ENCODE measurements around the gene ENOPH1. TPM values are rescaled to one million over a fixed set of nuclear protein-coding genes. Genes with fewer than 3 reads are reported as not detected.
A peak's percentile ranks its signal among the peaks of the same experiment; 100 is the strongest.

The ENOPH1 gene
- total and polyA plus RNA-seq, 2 of the 13 experiments (the other 11 are each of a cell fraction or from before 2014, with no cell fraction given): 15.5 to 64.3 TPM

DNA sequence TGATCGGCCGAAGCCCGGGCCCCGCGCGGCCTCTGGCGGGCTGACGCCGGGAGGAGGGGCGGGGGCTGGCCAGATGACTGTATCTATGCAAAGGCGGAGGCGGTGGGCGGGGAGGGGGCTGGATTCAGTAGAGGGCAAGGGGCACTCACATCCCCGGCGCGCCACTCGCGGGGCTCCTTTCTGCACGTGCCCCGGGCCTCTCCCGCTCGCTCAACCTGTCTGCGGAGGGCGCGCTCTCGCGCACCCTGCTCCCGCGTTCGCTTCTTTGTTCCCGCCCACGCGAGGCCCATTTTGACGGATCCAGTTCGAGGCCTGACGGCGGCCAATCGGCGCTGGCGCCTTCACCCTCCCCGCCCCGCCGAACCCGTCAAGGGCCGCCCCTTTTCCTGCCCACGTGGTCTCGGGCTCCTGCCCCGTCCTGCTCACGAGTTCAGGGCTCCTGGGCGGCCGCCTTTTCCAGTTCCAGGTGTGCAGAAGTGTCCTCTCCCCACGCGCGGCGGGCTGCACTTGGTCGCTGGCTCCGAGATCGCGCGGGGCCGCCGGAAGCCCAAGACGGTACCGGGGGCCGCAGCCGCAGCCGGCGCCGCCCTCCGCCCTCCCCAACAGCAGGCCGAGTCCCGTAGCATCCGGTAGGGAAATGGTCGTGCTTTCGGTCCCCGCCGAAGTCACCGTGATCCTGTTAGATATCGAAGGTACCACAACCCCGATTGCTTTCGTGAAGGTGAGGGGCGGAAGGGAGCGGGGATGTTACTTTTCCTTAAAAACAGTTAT is at the start of gene ENOPH1, which contains the start of gene HNRNPDL (continued):
- TF ChIP-seq, protein P1, sequence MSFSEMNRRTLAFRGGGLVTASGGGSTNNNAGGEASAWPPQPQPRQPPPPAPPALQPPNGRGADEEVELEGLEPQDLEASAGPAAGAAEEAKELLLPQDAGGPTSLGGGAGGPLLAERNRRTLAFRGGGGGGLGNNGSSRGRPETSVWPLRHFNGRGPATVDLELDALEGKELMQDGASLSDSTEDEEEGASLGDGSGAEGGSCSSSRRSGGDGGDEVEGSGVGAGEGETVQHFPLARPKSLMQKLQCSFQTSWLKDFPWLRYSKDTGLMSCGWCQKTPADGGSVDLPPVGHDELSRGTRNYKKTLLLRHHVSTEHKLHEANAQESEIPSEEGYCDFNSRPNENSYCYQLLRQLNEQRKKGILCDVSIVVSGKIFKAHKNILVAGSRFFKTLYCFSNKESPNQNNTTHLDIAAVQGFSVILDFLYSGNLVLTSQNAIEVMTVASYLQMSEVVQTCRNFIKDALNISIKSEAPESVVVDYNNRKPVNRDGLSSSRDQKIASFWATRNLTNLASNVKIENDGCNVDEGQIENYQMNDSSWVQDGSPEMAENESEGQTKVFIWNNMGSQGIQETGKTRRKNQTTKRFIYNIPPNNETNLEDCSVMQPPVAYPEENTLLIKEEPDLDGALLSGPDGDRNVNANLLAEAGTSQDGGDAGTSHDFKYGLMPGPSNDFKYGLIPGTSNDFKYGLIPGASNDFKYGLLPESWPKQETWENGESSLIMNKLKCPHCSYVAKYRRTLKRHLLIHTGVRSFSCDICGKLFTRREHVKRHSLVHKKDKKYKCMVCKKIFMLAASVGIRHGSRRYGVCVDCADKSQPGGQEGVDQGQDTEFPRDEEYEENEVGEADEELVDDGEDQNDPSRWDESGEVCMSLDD (CRISPR knock-in tag; IDR thresholded peaks at IDR 0.05; ENCODE audit: borderline replicate concordance): peak; percentile 85; the same call in 1 of the 2 replicates
- TF ChIP-seq, protein P2, sequence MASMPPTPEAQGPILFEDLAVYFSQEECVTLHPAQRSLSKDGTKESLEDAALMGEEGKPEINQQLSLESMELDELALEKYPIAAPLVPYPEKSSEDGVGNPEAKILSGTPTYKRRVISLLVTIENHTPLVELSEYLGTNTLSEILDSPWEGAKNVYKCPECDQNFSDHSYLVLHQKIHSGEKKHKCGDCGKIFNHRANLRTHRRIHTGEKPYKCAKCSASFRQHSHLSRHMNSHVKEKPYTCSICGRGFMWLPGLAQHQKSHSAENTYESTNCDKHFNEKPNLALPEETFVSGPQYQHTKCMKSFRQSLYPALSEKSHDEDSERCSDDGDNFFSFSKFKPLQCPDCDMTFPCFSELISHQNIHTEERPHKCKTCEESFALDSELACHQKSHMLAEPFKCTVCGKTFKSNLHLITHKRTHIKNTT (CRISPR knock-in tag; IDR thresholded peaks at IDR 0.05): no peak
- peak; percentile 88 for TF ChIP-seq RNF2 (conservative IDR thresholded peaks at IDR 0.05; ENCODE audit: low read depth)
- TF ChIP-seq, protein P3, sequence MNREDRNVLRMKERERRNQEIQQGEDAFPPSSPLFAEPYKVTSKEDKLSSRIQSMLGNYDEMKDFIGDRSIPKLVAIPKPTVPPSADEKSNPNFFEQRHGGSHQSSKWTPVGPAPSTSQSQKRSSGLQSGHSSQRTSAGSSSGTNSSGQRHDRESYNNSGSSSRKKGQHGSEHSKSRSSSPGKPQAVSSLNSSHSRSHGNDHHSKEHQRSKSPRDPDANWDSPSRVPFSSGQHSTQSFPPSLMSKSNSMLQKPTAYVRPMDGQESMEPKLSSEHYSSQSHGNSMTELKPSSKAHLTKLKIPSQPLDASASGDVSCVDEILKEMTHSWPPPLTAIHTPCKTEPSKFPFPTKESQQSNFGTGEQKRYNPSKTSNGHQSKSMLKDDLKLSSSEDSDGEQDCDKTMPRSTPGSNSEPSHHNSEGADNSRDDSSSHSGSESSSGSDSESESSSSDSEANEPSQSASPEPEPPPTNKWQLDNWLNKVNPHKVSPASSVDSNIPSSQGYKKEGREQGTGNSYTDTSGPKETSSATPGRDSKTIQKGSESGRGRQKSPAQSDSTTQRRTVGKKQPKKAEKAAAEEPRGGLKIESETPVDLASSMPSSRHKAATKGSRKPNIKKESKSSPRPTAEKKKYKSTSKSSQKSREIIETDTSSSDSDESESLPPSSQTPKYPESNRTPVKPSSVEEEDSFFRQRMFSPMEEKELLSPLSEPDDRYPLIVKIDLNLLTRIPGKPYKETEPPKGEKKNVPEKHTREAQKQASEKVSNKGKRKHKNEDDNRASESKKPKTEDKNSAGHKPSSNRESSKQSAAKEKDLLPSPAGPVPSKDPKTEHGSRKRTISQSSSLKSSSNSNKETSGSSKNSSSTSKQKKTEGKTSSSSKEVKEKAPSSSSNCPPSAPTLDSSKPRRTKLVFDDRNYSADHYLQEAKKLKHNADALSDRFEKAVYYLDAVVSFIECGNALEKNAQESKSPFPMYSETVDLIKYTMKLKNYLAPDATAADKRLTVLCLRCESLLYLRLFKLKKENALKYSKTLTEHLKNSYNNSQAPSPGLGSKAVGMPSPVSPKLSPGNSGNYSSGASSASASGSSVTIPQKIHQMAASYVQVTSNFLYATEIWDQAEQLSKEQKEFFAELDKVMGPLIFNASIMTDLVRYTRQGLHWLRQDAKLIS (CRISPR knock-in tag; IDR thresholded peaks at IDR 0.05): no peak
- TF ChIP-seq, protein P4, sequence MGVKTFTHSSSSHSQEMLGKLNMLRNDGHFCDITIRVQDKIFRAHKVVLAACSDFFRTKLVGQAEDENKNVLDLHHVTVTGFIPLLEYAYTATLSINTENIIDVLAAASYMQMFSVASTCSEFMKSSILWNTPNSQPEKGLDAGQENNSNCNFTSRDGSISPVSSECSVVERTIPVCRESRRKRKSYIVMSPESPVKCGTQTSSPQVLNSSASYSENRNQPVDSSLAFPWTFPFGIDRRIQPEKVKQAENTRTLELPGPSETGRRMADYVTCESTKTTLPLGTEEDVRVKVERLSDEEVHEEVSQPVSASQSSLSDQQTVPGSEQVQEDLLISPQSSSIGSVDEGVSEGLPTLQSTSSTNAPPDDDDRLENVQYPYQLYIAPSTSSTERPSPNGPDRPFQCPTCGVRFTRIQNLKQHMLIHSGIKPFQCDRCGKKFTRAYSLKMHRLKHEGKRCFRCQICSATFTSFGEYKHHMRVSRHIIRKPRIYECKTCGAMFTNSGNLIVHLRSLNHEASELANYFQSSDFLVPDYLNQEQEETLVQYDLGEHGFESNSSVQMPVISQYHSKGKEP (CRISPR knock-in tag; IDR thresholded peaks at IDR 0.05): no peak
- TF ChIP-seq, protein P5, sequence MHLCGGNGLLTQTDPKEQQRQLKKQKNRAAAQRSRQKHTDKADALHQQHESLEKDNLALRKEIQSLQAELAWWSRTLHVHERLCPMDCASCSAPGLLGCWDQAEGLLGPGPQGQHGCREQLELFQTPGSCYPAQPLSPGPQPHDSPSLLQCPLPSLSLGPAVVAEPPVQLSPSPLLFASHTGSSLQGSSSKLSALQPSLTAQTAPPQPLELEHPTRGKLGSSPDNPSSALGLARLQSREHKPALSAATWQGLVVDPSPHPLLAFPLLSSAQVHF (CRISPR knock-in tag; IDR thresholded peaks at IDR 0.05): peak; percentile 96
- no peak; the same call in 1 of the 2 replicates for TF ChIP-seq ZNF776 (CRISPR knock-in tag; IDR thresholded peaks at IDR 0.05)
- TF ChIP-seq, protein P6, sequence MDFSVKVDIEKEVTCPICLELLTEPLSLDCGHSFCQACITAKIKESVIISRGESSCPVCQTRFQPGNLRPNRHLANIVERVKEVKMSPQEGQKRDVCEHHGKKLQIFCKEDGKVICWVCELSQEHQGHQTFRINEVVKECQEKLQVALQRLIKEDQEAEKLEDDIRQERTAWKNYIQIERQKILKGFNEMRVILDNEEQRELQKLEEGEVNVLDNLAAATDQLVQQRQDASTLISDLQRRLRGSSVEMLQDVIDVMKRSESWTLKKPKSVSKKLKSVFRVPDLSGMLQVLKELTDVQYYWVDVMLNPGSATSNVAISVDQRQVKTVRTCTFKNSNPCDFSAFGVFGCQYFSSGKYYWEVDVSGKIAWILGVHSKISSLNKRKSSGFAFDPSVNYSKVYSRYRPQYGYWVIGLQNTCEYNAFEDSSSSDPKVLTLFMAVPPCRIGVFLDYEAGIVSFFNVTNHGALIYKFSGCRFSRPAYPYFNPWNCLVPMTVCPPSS (IDR thresholded peaks at IDR 0.05): no peak
- peak; percentile 95 for TF ChIP-seq ZNF230 (CRISPR knock-in tag; IDR thresholded peaks at IDR 0.05)
- TF ChIP-seq ZKSCAN5 (CRISPR knock-in tag; IDR thresholded peaks at IDR 0.05): 0 out of 2 replicates have a peak, but pooled peaks have one; percentile 30
- 0 out of 2 replicates have a peak, but pooled peaks have one; percentile 19 for TF ChIP-seq ZKSCAN8 (CRISPR knock-in tag; IDR thresholded peaks at IDR 0.05; ENCODE audit: borderline replicate concordance)
- TF ChIP-seq, protein P7, sequence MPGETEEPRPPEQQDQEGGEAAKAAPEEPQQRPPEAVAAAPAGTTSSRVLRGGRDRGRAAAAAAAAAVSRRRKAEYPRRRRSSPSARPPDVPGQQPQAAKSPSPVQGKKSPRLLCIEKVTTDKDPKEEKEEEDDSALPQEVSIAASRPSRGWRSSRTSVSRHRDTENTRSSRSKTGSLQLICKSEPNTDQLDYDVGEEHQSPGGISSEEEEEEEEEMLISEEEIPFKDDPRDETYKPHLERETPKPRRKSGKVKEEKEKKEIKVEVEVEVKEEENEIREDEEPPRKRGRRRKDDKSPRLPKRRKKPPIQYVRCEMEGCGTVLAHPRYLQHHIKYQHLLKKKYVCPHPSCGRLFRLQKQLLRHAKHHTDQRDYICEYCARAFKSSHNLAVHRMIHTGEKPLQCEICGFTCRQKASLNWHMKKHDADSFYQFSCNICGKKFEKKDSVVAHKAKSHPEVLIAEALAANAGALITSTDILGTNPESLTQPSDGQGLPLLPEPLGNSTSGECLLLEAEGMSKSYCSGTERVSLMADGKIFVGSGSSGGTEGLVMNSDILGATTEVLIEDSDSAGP (CRISPR knock-in tag; IDR thresholded peaks at IDR 0.05; ENCODE audit: borderline replicate concordance): peak; percentile 54; the same call in 1 of the 2 replicates
- no peak for TF ChIP-seq ZNF235 (CRISPR knock-in tag; IDR thresholded peaks at IDR 0.05; ENCODE audit: borderline replicate concordance)
- TF ChIP-seq GPN1 (CRISPR knock-in tag; IDR thresholded peaks at IDR 0.05; ENCODE audit: borderline replicate concordance): no peak
